ENCODE data around the gene KCTD13. TPM values are rescaled to one million over a fixed set of nuclear protein-coding genes. Genes with fewer than 3 reads are reported as not detected.

Gene KCTD13
- total and polyA plus RNA-seq, 2 of the 8 experiments (the other 6 are each of a cell fraction or from before 2014, with no cell fraction given): 9.2 to 10.8 TPM

- TF ChIP-seq CHD7 (IDR thresholded peaks at IDR 0.05; ENCODE audit: insufficient replicate concordance, low read length): no peak
Observed at GRCh38 chr16:29903590-29903989, 22.4 kb downstream of the KCTD13 start (continued).

Measured in H1 (cell line).